DOHH2 (cell line): Measurements from ENCODE around the gene ZNF93.

Experiments used
- CTCF ChIP-seq: fragments of 200-600 bp; sonication (generic); IDR thresholded peaks from one replicate; pipeline ENCODE4 v1.5.1; 2014; ENCODE audit warnings: antibody characterized with exemption, mild to moderate bottlenecking, low read depth, low read length; ENCODE audit not compliant: poor library complexity, severe bottlenecking
- EZH2phosphoT487 ChIP-seq: fragments of 200-600 bp; sonication (generic); IDR thresholded peaks from 2 replicates; pipeline ENCODE4 v1.6.1; 2017; ENCODE audit warnings: borderline replicate concordance, mild to moderate bottlenecking, antibody characterized with exemption, low read length, moderate library complexity, mixed read lengths

GRCh38 chr19:19900729-19901444, at the start of gene ZNF93:
- TF ChIP-seq CTCF (no peak), EZH2phosphoT487 (no peak)
